Measurements from ENCODE around the gene POFUT1. TPM values are rescaled to one million over a fixed set of nuclear protein-coding genes. Genes with fewer than 3 reads are reported as not detected.
"Not testable (repeated sequence)": the region's sequence is repeated elsewhere in the genome, so short reads cannot be mapped to it uniquely, and the experiment has no call there.

POFUT1 gene
- total RNA-seq, 1 donor from 2014 or later, result 29.5 TPM

GRCh38 chr20:32167552-32167951 is 40.1 kb upstream of the POFUT1 start:
- Mint-ChIP-seq H3K36me3 (ENCODE audit: unreplicated experiment) (peaks cover 6% of the 10 kb centered on the region), H3K4me1 (ENCODE audit: low read depth, unreplicated experiment) (peaks cover 7% of the 10 kb centered on the region), H3K4me3 (ENCODE audit: unreplicated experiment) (no peak overlapping the region), H3K27ac (ENCODE audit: unreplicated experiment) (no peak overlapping the region), H3K9me3 (ENCODE audit: unreplicated experiment) (no peaks in the 10 kb centered on the region), H3K27me3 (ENCODE audit: unreplicated experiment) (peaks cover 2% of the 10 kb centered on the region)
- no peak for TF ChIP-seq CTCF (IDR thresholded peaks at IDR 0.05; ENCODE audit: partially characterized antibody, unreplicated experiment)
- no peak for DNase-seq

GRCh38 chr20:32168184-32168910 is 39.3 kb upstream of the POFUT1 start:
- peaks cover 7% of the 10 kb centered on the region for H3K4me1 Mint-ChIP-seq (ENCODE audit: low read depth, unreplicated experiment)
- no peak for DNase-seq
- H3K4me3 Mint-ChIP-seq (ENCODE audit: unreplicated experiment), result no peak overlapping the region
- peaks cover 1% of the 10 kb centered on the region for H3K9me3 Mint-ChIP-seq (ENCODE audit: unreplicated experiment)
- H3K27ac Mint-ChIP-seq (ENCODE audit: unreplicated experiment), result no peak overlapping the region
- no peak for TF ChIP-seq CTCF (IDR thresholded peaks at IDR 0.05; ENCODE audit: partially characterized antibody, unreplicated experiment)
- peaks cover 2% of the 10 kb centered on the region for H3K27me3 Mint-ChIP-seq (ENCODE audit: unreplicated experiment)
- peaks cover 6% of the 10 kb centered on the region for H3K36me3 Mint-ChIP-seq (ENCODE audit: unreplicated experiment)

DNA sequence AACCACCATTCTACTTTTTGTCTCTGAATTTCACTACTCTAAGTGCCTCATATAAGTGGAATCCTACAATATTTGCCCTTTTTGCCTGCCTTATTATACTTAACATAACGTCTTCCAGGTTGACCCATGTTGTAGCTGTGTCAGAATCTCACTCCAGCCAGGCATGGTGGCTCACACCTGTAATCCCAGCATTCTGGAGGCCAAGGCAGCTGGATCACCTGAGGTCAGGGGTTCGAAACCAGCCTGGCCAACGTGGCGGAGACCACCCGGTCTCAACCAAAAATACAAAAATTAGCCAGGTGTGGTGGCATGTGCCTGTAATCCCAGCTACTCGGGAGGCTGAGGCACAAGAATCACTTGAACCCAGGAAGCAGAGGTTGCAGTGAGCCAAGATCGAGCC is 30.0 kb upstream of the POFUT1 start:
- Mint-ChIP-seq H3K27ac (ENCODE audit: unreplicated experiment) (peak overlapping the region; percentile 19), H3K36me3 (ENCODE audit: unreplicated experiment) (peaks cover 23% of the 10 kb centered on the region), H3K9me3 (ENCODE audit: unreplicated experiment) (peaks cover 14% of the 10 kb centered on the region)
- not testable (repeated sequence) for H3K4me1 Mint-ChIP-seq (ENCODE audit: low read depth, unreplicated experiment); H3K4me3 Mint-ChIP-seq (ENCODE audit: unreplicated experiment); DNase-seq; H3K27me3 Mint-ChIP-seq (ENCODE audit: unreplicated experiment)

DNA sequence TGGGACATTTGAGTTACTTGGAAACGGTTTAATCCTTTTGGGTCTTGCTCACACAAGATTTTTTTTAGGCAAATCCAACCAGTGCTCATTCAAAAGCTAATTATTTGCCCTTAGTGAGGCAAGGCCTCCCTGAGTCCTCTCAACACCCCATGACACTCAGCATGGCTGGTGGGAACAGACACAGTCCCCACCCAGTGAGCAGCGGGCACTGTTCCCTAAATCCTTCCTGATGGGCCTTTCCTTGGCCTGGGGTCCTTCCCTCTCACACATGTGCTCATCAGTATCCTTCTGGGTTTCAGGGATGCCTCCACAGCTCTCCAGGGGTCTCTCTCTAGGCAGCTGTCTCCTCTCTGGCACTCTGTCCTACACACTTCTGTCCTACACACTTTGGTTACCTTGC is 28.2 kb upstream of the POFUT1 start:
- H3K4me3 Mint-ChIP-seq (ENCODE audit: unreplicated experiment), result no peak overlapping the region
- H3K9me3 Mint-ChIP-seq (ENCODE audit: unreplicated experiment), result peaks cover 13% of the 10 kb centered on the region
- TF ChIP-seq CTCF (IDR thresholded peaks at IDR 0.05; ENCODE audit: partially characterized antibody, unreplicated experiment), result no peak
- peak; percentile 9 for DNase-seq
- H3K4me1 Mint-ChIP-seq (ENCODE audit: low read depth, unreplicated experiment), result no peaks in the 10 kb centered on the region
- H3K36me3 Mint-ChIP-seq (ENCODE audit: unreplicated experiment), result peaks cover 20% of the 10 kb centered on the region
- H3K27ac Mint-ChIP-seq (ENCODE audit: unreplicated experiment), result no peak overlapping the region
- peaks cover 5% of the 10 kb centered on the region for H3K27me3 Mint-ChIP-seq (ENCODE audit: unreplicated experiment)

GRCh38 chr20:32179934-32180333 is 27.7 kb upstream of the POFUT1 start:
- H3K27me3 Mint-ChIP-seq (ENCODE audit: unreplicated experiment), result peaks cover 5% of the 10 kb centered on the region
- DNase-seq, result no peak
- H3K9me3 Mint-ChIP-seq (ENCODE audit: unreplicated experiment), result peaks cover 9% of the 10 kb centered on the region
- H3K4me3 Mint-ChIP-seq (ENCODE audit: unreplicated experiment), result no peak overlapping the region
- peaks cover 20% of the 10 kb centered on the region for H3K36me3 Mint-ChIP-seq (ENCODE audit: unreplicated experiment)
- no peak for TF ChIP-seq CTCF (IDR thresholded peaks at IDR 0.05; ENCODE audit: partially characterized antibody, unreplicated experiment)
- H3K27ac Mint-ChIP-seq (ENCODE audit: unreplicated experiment), result no peak overlapping the region
- no peaks in the 10 kb centered on the region for H3K4me1 Mint-ChIP-seq (ENCODE audit: low read depth, unreplicated experiment)

All from glutamatergic neuron (in vitro differentiated cells).